ENCODE measurements around the gene DGKI. TPM values are rescaled to one million over a fixed set of nuclear protein-coding genes. Genes with fewer than 3 reads are reported as not detected.

The DGKI gene
- total and polyA plus RNA-seq, 11 donors, result 0.36 to 4.6 (median 1.0) TPM

DNA sequence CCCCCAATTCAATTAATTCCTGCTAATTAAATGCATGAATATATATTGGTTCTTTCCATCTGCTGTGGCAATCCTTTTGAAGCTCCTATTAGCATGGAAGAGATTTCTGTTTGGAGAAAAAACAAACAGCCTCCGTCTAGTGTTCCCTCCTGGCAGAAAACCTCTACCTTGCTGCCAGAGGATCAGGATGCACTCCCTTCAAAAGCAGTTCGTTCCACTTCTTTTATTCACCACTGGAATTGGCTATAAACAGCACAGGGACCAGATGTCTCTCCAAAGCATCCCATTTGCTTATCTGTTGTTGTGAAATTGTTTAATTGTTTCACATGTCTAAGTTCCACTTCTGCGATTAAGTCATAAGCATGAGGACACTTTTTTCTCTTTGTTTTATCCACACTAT lies 425.4 kb downstream of the DGKI start:
- peak; percentile 42 to 55 (median 45) for ATAC-seq
- no peak for DNase-seq
- TF ChIP-seq POLR2A (IDR thresholded peaks at IDR 0.05), result no peak
- TF ChIP-seq, protein P1, sequence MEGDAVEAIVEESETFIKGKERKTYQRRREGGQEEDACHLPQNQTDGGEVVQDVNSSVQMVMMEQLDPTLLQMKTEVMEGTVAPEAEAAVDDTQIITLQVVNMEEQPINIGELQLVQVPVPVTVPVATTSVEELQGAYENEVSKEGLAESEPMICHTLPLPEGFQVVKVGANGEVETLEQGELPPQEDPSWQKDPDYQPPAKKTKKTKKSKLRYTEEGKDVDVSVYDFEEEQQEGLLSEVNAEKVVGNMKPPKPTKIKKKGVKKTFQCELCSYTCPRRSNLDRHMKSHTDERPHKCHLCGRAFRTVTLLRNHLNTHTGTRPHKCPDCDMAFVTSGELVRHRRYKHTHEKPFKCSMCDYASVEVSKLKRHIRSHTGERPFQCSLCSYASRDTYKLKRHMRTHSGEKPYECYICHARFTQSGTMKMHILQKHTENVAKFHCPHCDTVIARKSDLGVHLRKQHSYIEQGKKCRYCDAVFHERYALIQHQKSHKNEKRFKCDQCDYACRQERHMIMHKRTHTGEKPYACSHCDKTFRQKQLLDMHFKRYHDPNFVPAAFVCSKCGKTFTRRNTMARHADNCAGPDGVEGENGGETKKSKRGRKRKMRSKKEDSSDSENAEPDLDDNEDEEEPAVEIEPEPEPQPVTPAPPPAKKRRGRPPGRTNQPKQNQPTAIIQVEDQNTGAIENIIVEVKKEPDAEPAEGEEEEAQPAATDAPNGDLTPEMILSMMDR (IDR thresholded peaks at IDR 0.05), result no peak
- WGBS, 4 donors, result 38 to 50% (median 44%) methylated on average over 3 of the region's 3 CpGs
- Histone ChIP-seq H3K27me3 (no peaks in the 10 kb centered on the region), H3K4me1 (peaks cover 0 to 16% (median 0%) of the 10 kb centered on the region in 12 donors), H3K9me3 (no peaks in the 10 kb centered on the region), H3K4me3 (no peak overlapping the region), H3K36me3 (no peaks in the 10 kb centered on the region), H3K27ac (no peak overlapping the region)
- intact Hi-C loops (cut with DNase I), result no loop called here

DNA sequence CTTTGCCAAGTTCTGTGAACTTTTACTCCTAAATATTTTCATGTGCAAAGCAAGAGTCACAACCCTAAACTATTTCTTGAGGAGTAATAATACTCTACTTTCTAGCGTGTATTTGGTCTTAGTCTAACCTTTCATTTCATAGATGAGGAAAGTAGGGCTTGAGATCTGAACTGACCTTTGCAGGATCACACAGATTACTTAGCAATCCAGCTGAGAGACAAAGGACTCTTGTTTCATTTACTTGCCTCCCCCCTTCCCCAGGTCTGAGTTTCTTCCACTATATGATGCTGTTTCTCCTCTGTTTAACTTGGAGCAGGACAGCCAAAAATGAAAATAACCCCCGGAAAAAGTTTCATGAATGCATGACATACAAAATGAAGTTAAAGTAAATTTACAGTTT lies 427.9 kb downstream of the DGKI start:
- peaks cover 0 to 16% (median 0%) of the 10 kb centered on the region in 12 donors for H3K4me1 ChIP-seq
- intact Hi-C loops (cut with DNase I), result no loop called here
- no peaks in the 10 kb centered on the region for H3K9me3 ChIP-seq
- no peaks in the 10 kb centered on the region for H3K36me3 ChIP-seq
- H3K27me3 ChIP-seq, result no peaks in the 10 kb centered on the region
- H3K4me3 ChIP-seq, result no peak overlapping the region
- DNase-seq (no peak), ATAC-seq (no peak)
- 69 to 80% (median 74%) methylated on average over 2 of the region's 2 CpGs for WGBS, 4 donors
- H3K27ac ChIP-seq, result no peak overlapping the region
- TF ChIP-seq, protein P1 (IDR thresholded peaks at IDR 0.05), result no peak
- no peak for TF ChIP-seq POLR2A (IDR thresholded peaks at IDR 0.05)

DNA sequence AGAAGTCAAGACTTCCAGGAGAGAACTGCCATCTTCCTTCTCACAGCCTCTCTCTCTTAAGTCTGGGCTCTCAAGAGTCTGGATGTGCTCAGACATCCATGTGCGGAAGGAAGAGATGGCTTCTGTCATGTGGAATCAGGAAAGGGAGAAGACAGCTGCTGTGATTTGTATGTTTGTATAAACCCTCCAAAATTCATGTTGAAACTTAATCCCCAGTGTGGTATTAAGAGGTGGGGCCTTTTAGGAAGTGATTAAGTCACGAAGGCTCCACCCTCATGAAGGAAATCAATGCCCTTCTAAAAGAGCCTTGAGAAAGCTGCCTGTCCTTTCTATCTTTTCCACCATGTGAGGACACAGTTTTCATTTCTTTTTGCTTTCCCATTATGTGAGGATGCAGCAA lies 429.3 kb downstream of the DGKI start:
- ATAC-seq, result peak in 3 of 4 donors; percentile 57 to 73 (median 67)

DNA sequence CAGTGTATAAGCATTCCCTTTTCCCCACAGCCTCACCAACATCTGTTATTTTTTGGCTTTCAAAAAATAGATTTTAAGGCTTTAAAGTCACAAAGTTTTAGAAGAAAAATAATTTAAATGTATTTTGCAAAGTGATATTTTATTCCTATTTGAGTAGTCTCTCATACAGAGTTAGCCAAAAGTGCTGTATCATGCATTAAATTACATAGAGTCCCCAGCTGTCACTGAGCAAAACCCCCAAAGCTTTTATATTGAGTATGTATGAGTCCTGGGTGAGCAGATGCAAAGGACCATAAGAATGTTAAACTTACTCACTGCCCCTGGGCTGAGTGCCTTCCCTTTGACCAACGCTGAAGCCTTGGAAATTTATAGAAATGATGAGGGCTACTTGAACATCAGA lies 432.9 kb downstream of the DGKI start:
- no peak overlapping the region for H3K4me3 ChIP-seq
- 0 to 97% (median 60%) methylated on average over 1 of the region's 1 CpG for WGBS, 4 donors
- no peaks in the 10 kb centered on the region for H3K36me3 ChIP-seq
- DNase-seq (no peak), ATAC-seq (no peak)
- no peaks in the 10 kb centered on the region for H3K9me3 ChIP-seq
- H3K27me3 ChIP-seq, result no peaks in the 10 kb centered on the region
- TF ChIP-seq, protein P1 (IDR thresholded peaks at IDR 0.05), result no peak
- TF ChIP-seq POLR2A (IDR thresholded peaks at IDR 0.05), result no peak
- intact Hi-C loops (cut with DNase I), result no loop called here
- H3K4me1 ChIP-seq, result peaks cover 0 to 10% (median 0%) of the 10 kb centered on the region in 12 donors
- no peak overlapping the region for H3K27ac ChIP-seq

More for the DNA sequence above, 429.3 kb downstream of the DGKI start:
- Histone ChIP-seq H3K27ac (no peak overlapping the region), H3K4me1 (peaks cover 0 to 16% (median 0%) of the 10 kb centered on the region in 12 donors), H3K4me3 (no peak overlapping the region), H3K9me3 (no peaks in the 10 kb centered on the region), H3K36me3 (no peaks in the 10 kb centered on the region), H3K27me3 (no peaks in the 10 kb centered on the region)
- TF ChIP-seq POLR2A (IDR thresholded peaks at IDR 0.05), result no peak
- TF ChIP-seq, protein P1 (IDR thresholded peaks at IDR 0.05), result no peak
- no peak for DNase-seq
- intact Hi-C loops (cut with DNase I), result no loop called here
- WGBS, 4 donors, result 58 to 74% (median 64%) methylated on average over 2 of the region's 2 CpGs
